Cardiac muscle cell (in vitro differentiated cells and primary cell): ENCODE results near the gene GNA12. TPM values are rescaled to one million over a fixed set of nuclear protein-coding genes. Genes with fewer than 3 reads are reported as not detected.

Source experiments
- DNase-seq, 2 donors: peaks; one replicate each; pipeline versions ENCODE4 v3.0.0 to v3.0.0-alpha.2; 2010 to 2017; ENCODE audit warnings: low read depth in 1 of 2, low spot score in 1 of 2
- H3K27ac ChIP-seq: fragments of 200-600 bp; sonication (generic); 2 replicates; pipeline ENCODE4 v1.5.1; 2016
- H3K27me3 ChIP-seq: fragments of 200-600 bp; sonication (generic); 2 replicates; pipeline ENCODE4 v1.6.0; 2016; ENCODE audit warnings: control low read depth
- H3K36me3 ChIP-seq: fragments of 200-600 bp; sonication (generic); 2 replicates; pipeline ENCODE4 v1.5.1; 2016; ENCODE audit warnings: control low read depth
- H3K4me1 ChIP-seq: fragments of 200-600 bp; sonication (generic); 2 replicates; pipeline ENCODE4 v1.8.1; 2017; ENCODE audit warnings: low read depth, mild to moderate bottlenecking, mixed run types
- H3K4me3 ChIP-seq: fragments of 200-600 bp; sonication (generic); 2 replicates; pipeline ENCODE4 v1.5.1; 2016; ENCODE audit warnings: mild to moderate bottlenecking
- H3K9me3 ChIP-seq: fragments of 200-600 bp; sonication (generic); 2 replicates; pipeline ENCODE4 v1.5.1; 2017; ENCODE audit warnings: low read depth, mild to moderate bottlenecking, control low read depth
- polyA plus RNA-seq: library from polyadenylated mRNA; unstranded; fragments of >200 nt; fragmentation: Nextera tagmentation; extraction: Ambion mirVana; gene quantifications from 2 replicates; pipeline ENCODE4 v1.2.1, GENCODE V29; 2016
- total RNA-seq: library from RNA; depleted of rRNA; stranded (reverse); fragments of >200 nt; gene quantifications from 2 replicates; pipeline ENCODE4 v1.2.3, GENCODE V29; 2016
- TF ChIP-seq, protein P1 (sequence below): IDR thresholded peaks from 2 replicates; pipeline ENCODE4 v1.5.1; 2012; ENCODE audit warnings: low read depth, mild to moderate bottlenecking, low read length

GNA12 gene
- total and polyA plus RNA-seq, 2 experiments from 2014 or later, result 54.4 to 59.1 TPM

- H3K4me1 ChIP-seq, result peaks cover 49% of the 10 kb centered on the region
- no peak overlapping the region for H3K27ac ChIP-seq
- H3K4me3 ChIP-seq, result no peak overlapping the region
- peak in 1 of 2 donors; percentile 46 for DNase-seq
- H3K9me3 ChIP-seq, result no peaks in the 10 kb centered on the region
- no peaks in the 10 kb centered on the region for H3K27me3 ChIP-seq
- no peaks in the 10 kb centered on the region for H3K36me3 ChIP-seq
- TF ChIP-seq, protein P1, sequence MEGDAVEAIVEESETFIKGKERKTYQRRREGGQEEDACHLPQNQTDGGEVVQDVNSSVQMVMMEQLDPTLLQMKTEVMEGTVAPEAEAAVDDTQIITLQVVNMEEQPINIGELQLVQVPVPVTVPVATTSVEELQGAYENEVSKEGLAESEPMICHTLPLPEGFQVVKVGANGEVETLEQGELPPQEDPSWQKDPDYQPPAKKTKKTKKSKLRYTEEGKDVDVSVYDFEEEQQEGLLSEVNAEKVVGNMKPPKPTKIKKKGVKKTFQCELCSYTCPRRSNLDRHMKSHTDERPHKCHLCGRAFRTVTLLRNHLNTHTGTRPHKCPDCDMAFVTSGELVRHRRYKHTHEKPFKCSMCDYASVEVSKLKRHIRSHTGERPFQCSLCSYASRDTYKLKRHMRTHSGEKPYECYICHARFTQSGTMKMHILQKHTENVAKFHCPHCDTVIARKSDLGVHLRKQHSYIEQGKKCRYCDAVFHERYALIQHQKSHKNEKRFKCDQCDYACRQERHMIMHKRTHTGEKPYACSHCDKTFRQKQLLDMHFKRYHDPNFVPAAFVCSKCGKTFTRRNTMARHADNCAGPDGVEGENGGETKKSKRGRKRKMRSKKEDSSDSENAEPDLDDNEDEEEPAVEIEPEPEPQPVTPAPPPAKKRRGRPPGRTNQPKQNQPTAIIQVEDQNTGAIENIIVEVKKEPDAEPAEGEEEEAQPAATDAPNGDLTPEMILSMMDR, result peak; percentile 37
These were observed 125.1 kb downstream of the GNA12 start for GRCh38 chr7:2719007-2719406.

- no peak for DNase-seq
- H3K4me3 ChIP-seq, result no peak overlapping the region
These were observed 125.7 kb downstream of the GNA12 start for GRCh38 chr7:2718296-2718965.

GRCh38 chr7:2717293-2718261 is 126.5 kb downstream of the GNA12 start:
- no peaks in the 10 kb centered on the region for H3K9me3 ChIP-seq
- DNase-seq, result peak; percentile 74
- peaks cover 63% of the 10 kb centered on the region for H3K4me1 ChIP-seq
- no peaks in the 10 kb centered on the region for H3K27me3 ChIP-seq
- H3K36me3 ChIP-seq, result no peaks in the 10 kb centered on the region
- TF ChIP-seq, protein P1, result no peak
- no peak overlapping the region for H3K4me3 ChIP-seq
- peak overlapping the region; percentile 95 for H3K27ac ChIP-seq

More at GRCh38 chr7:2718296-2718965, 125.7 kb downstream of the GNA12 start:
- peaks cover 55% of the 10 kb centered on the region for H3K4me1 ChIP-seq
- H3K27ac ChIP-seq, result peak overlapping the region; percentile 95
- H3K9me3 ChIP-seq, result no peaks in the 10 kb centered on the region
- H3K27me3 ChIP-seq, result no peaks in the 10 kb centered on the region
- TF ChIP-seq, protein P1, result no peak
- H3K36me3 ChIP-seq, result no peaks in the 10 kb centered on the region

DNA sequence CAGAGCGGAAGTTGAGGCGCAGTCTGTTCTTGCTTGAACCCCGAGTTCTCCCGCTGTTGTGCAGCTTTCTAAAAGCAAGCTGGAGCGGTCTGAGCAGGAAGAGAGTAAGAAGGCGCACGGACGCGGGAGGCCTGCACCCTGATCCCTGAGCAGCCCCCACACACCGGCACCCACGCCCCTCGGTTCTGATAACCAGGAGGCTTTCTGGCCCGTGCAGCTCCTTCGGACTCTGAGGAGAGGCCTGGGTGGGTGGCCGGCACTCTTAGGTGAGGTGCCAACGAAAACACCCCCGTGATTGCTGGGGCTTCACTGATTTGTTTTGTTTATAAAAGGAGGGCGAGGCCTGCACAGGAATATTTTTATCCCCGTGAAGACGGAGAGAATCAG is 127.2 kb downstream of the GNA12 start:
- Histone ChIP-seq H3K9me3 (no peaks in the 10 kb centered on the region), H3K27ac (peak overlapping the region; percentile 95), H3K4me3 (no peak overlapping the region), H3K36me3 (no peaks in the 10 kb centered on the region), H3K27me3 (no peaks in the 10 kb centered on the region), H3K4me1 (peaks cover 70% of the 10 kb centered on the region)
- TF ChIP-seq, protein P1, result no peak
- DNase-seq, result no peak

GRCh38 chr7:2716488-2716887 is 127.6 kb downstream of the GNA12 start:
- H3K9me3 ChIP-seq, result no peaks in the 10 kb centered on the region
- DNase-seq, result no peak
- TF ChIP-seq, protein P1, result no peak
- H3K27ac ChIP-seq, result peak overlapping the region; percentile 95
- no peaks in the 10 kb centered on the region for H3K27me3 ChIP-seq
- no peak overlapping the region for H3K4me3 ChIP-seq
- peaks cover 74% of the 10 kb centered on the region for H3K4me1 ChIP-seq
- no peaks in the 10 kb centered on the region for H3K36me3 ChIP-seq
